Hindlimb muscle (tissue), 1 donor: ENCODE measurements around the gene LAS1L. TPM values are rescaled to one million over a fixed set of nuclear protein-coding genes. Genes with fewer than 3 reads are reported as not detected.
"Not testable (repeated sequence)": the region's sequence is repeated elsewhere in the genome, so short reads cannot be mapped to it uniquely, and the experiment has no call there.

Source experiments
- DNase-seq: peaks from one replicate; pipeline ENCODE4 v3.0.0-alpha.2; 2013
- polyA plus RNA-seq: library from polyadenylated mRNA; unstranded; fragments of 120-200 nt; gene quantifications from one replicate; pipeline ENCODE4 v1.2.1, GENCODE V29; 2013; ENCODE audit not compliant: insufficient read length

LAS1L gene
- polyA plus RNA-seq, 1 donor, result 24.5 TPM

GRCh38 chrX:65516756-65517155 lies 17.8 kb downstream of the LAS1L start:
- DNase-seq, result no peak

GRCh38 chrX:65513610-65514009 lies 21.0 kb downstream of the LAS1L start:
- no peak for DNase-seq

- no peak for DNase-seq
These were observed 25.2 kb downstream of the LAS1L start for GRCh38 chrX:65509400-65509799.

GRCh38 chrX:65508851-65509250 lies 25.7 kb downstream of the LAS1L start:
- DNase-seq, result no peak

GRCh38 chrX:65502618-65503017 lies 32.0 kb downstream of the LAS1L start:
- no peak for DNase-seq

- no peak for DNase-seq
These were observed 41.2 kb downstream of the LAS1L start for GRCh38 chrX:65493431-65493830.

GRCh38 chrX:65491620-65492019 lies 43.0 kb downstream of the LAS1L start:
- DNase-seq, result no peak

GRCh38 chrX:65488495-65488894 lies 46.1 kb downstream of the LAS1L start:
- no peak for DNase-seq

GRCh38 chrX:65480960-65481359 lies 53.6 kb downstream of the LAS1L start:
- no peak for DNase-seq

GRCh38 chrX:65479102-65479501 lies 55.5 kb downstream of the LAS1L start:
- not testable (repeated sequence) for DNase-seq

- DNase-seq, result no peak
These were observed 58.0 kb downstream of the LAS1L start for GRCh38 chrX:65476564-65476963.

GRCh38 chrX:65463550-65463949 lies 71.0 kb downstream of the LAS1L start:
- no peak for DNase-seq

Other genes with a start within 250 kb of the LAS1L start
- gene MSN, start 132.9 kb upstream of the LAS1L start, polyA plus RNA-seq, result 118 TPM